ENCODE measurements around the gene CTSD.

The CTSD gene

DNA sequence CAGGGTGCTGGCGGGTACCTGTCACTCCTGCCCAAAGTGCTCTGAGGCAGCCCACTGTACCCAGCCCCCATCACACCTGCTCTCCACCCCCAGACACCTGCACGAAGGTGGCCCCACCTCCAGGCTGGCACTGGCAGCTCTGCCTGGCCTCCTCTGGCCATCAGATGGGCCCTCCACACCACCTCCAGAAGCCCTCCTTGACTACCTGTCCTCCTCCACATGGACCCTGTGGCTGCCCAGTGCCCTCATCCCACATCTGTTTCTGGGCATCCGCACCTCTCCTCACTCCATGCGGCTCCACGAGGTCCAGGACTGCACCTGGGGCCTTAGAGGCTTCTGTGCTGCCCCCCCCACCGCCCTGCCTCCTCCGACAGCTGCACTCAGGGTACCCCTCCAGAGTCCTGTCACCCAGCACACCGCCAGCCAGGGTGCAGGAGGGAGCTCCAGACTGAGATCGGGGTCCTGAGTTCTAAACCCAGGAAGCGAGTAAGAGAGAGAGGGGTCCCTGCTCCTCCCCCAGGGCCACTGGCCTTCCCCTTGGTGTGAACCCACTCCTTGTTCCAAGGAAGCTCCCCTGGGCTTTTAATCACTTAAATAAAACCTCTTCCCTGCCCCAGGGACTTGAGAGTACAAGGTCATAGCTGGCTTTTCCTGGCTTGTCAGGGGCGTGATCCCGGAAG is 1.7 kb downstream of the CTSD start:
- peaks cover 0 to 4% (median 0%) of the 10 kb centered on the region in 3 experiments for H3K27me3 ChIP-seq (ENCODE audit: control insufficient read depth in 3 of 3, insufficient read depth in 3 of 3, low read depth in 1 of 3, low read length in 3 of 3)
- H3K4me3 ChIP-seq (ENCODE audit: low read length in 2 of 2), result peak overlapping the region in 1 of 2 donors; percentile 87
- no peak overlapping the region for H3K14ac ChIP-seq (ENCODE audit: low read length)
- H3K79me1 ChIP-seq (ENCODE audit: low read depth, low read length), result peaks cover 14% of the 10 kb centered on the region
- no peak overlapping the region for H2AFZ ChIP-seq (ENCODE audit: low read length)
- peaks cover 0 to 7% of the 10 kb centered on the region in 2 donors for H3K36me3 ChIP-seq (replicated peaks in 1 of 2; ENCODE audit: control insufficient read depth in 2 of 2, insufficient read depth in 2 of 2, low read length in 2 of 2)
- no peak overlapping the region for H3K4me2 ChIP-seq (ENCODE audit: insufficient read depth, low read length, poor library complexity, severe bottlenecking)
- no peak overlapping the region for H2AK5ac ChIP-seq (ENCODE audit: low read depth, low read length)
- H3K23ac ChIP-seq (ENCODE audit: low read depth, low read length, poor library complexity), result peak overlapping the region; percentile 31
- no peak overlapping the region for H4K8ac ChIP-seq (ENCODE audit: low read depth, low read length)
- H3K9me3 ChIP-seq (replicated peaks in 1 of 2; ENCODE audit: control insufficient read depth in 2 of 2, insufficient read depth in 1 of 2, low read depth in 1 of 2, low read length in 2 of 2), result no peaks in the 10 kb centered on the region
- H3K18ac ChIP-seq (ENCODE audit: low read length), result no peak overlapping the region
- no peak overlapping the region for H2BK120ac ChIP-seq (ENCODE audit: low read depth, low read length)
- no peak overlapping the region for H3K27ac ChIP-seq (replicated peaks; ENCODE audit: low read length)
- peak overlapping the region; percentile 37 for H2BK15ac ChIP-seq (ENCODE audit: low read length)
- WGBS, 2 donors (ENCODE audit: extremely low coverage in 2 of 2, insufficient read length in 2 of 2, insufficient replicate concordance in 1 of 2), result no CpG with 5 or more reads among the region's 12 CpGs
- H3K4ac ChIP-seq (ENCODE audit: low read length), result no peak overlapping the region
- no peak overlapping the region for H2BK12ac ChIP-seq (ENCODE audit: low read length)
- no peak overlapping the region for H3K9ac ChIP-seq (ENCODE audit: low read depth, low read length, poor library complexity)
- H4K91ac ChIP-seq (ENCODE audit: low read depth, low read length, poor library complexity), result no peak overlapping the region
- no peak for DNase-seq (ENCODE audit: low spot score)
- no peak overlapping the region for H2BK5ac ChIP-seq (ENCODE audit: low read length)
- H3K4me1 ChIP-seq (ENCODE audit: control insufficient read depth in 2 of 2, insufficient read depth in 1 of 2, low read depth in 1 of 2, low read length in 2 of 2), result peaks cover 6 to 7% of the 10 kb centered on the region in 2 donors

DNA sequence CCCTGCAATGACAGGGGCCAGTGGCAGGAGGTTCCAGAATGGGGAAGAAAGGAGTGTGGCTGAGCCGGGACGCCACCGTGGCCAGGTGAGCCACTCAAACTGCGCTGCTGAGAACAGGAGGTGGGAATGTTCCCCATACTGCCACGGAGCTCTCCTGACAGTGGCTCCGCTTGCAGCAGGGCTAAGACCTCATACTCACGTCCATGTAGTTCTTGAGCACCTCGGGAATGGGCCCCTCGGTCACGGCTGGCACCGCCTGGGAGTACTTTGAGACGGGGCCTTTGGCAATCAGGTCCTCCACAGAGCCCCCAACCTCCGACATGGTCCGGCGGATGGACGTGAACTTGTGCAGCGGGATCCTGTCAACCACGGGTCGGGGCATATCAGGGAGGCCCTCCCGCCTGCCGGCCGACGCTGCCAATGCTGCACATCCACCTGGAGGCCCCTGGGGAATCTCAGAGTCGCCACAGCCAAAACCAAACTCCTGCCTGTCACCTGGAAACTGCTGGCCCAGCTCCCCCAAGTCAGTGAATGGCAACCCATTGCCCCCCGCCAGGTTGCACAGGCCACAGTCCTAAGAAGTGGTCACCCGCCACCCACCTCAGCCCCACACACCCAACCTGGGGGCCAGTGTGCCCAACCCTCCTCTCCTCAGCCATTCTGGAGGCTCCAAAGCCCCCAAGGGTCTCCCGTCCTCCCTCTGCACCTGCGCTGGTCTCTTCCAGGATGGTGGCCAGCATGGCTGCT is 2.4 kb downstream of the CTSD start:
- H2BK12ac ChIP-seq (ENCODE audit: low read length), result no peak overlapping the region
- H3K18ac ChIP-seq (ENCODE audit: low read length), result no peak overlapping the region
- peaks cover 1 to 7% of the 10 kb centered on the region in 2 donors for H3K36me3 ChIP-seq (replicated peaks in 1 of 2; ENCODE audit: control insufficient read depth in 2 of 2, insufficient read depth in 2 of 2, low read length in 2 of 2)
- H3K23ac ChIP-seq (ENCODE audit: low read depth, low read length, poor library complexity), result no peak overlapping the region
- H3K27me3 ChIP-seq (ENCODE audit: control insufficient read depth in 3 of 3, insufficient read depth in 3 of 3, low read depth in 1 of 3, low read length in 3 of 3), result no peaks in the 10 kb centered on the region
- no peak overlapping the region for H2BK120ac ChIP-seq (ENCODE audit: low read depth, low read length)
- H3K27ac ChIP-seq (replicated peaks; ENCODE audit: low read length), result no peak overlapping the region
- H2BK15ac ChIP-seq (ENCODE audit: low read length), result no peak overlapping the region
- H2AK5ac ChIP-seq (ENCODE audit: low read depth, low read length), result no peak overlapping the region
- H2AFZ ChIP-seq (ENCODE audit: low read length), result no peak overlapping the region
- no peak overlapping the region for H3K4ac ChIP-seq (ENCODE audit: low read length)
- H3K4me2 ChIP-seq (ENCODE audit: insufficient read depth, low read length, poor library complexity, severe bottlenecking), result no peak overlapping the region
- no peak overlapping the region for H4K8ac ChIP-seq (ENCODE audit: low read depth, low read length)
- peaks cover 14% of the 10 kb centered on the region for H3K79me1 ChIP-seq (ENCODE audit: low read depth, low read length)
- DNase-seq (ENCODE audit: low spot score), result no peak
- no peak overlapping the region for H3K14ac ChIP-seq (ENCODE audit: low read length)
- no peak overlapping the region for H3K4me3 ChIP-seq (ENCODE audit: low read length in 2 of 2)
- WGBS, 2 donors (ENCODE audit: extremely low coverage in 2 of 2, insufficient read length in 2 of 2, insufficient replicate concordance in 1 of 2), result no CpG with 5 or more reads among the region's 28 CpGs
- H3K9me3 ChIP-seq (replicated peaks in 1 of 2; ENCODE audit: control insufficient read depth in 2 of 2, insufficient read depth in 1 of 2, low read depth in 1 of 2, low read length in 2 of 2), result no peaks in the 10 kb centered on the region
- H3K4me1 ChIP-seq (ENCODE audit: control insufficient read depth in 2 of 2, insufficient read depth in 1 of 2, low read depth in 1 of 2, low read length in 2 of 2), result peaks cover 6 to 7% of the 10 kb centered on the region in 2 donors
- H2BK5ac ChIP-seq (ENCODE audit: low read length), result no peak overlapping the region
- H4K91ac ChIP-seq (ENCODE audit: low read depth, low read length, poor library complexity), result no peak overlapping the region
- H3K9ac ChIP-seq (ENCODE audit: low read depth, low read length, poor library complexity), result no peak overlapping the region

DNA sequence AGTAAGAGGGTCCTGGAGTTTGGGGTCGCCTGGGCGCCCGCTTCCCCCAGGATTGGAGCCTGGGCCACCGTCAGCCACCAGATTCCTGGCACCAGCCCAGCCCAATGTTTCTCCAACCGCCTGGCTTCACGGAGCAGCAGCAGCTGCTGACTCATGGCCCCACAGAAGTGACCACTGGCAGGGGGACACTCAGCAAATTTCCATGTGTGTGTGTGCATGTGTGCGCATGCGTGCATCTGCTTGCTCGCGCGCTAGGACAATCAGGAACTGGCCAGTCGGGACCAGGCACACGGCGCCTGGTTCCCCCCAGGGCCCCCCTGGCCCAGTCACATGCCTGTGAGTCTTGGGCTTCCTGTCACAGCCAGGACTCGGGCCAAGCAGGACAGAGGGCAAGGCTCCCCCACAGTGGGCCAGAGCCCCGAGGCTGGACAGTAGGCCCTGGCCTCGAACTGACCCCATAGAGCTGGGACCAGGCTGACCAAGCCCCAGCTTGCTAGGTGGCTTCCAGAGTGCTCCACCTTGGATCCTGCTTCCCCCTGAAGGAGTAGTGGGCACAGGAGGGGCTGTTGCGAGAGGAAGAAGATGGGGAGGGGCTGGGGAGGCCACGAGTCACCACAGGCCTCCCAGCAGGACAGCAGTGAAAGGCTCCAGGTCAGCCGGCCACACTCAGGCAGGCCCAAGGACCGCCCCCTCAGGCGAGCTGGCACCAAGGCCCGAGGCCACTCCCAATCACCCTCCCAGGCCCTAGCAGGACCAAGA is 3.2 kb downstream of the CTSD start:
- Histone ChIP-seq H2BK120ac (ENCODE audit: low read depth, low read length) (no peak overlapping the region), H3K4me2 (ENCODE audit: insufficient read depth, low read length, poor library complexity, severe bottlenecking) (no peak overlapping the region), H4K91ac (ENCODE audit: low read depth, low read length, poor library complexity) (no peak overlapping the region), H3K36me3 (replicated peaks in 1 of 2; ENCODE audit: control insufficient read depth in 2 of 2, insufficient read depth in 2 of 2, low read length in 2 of 2) (peaks cover 5 to 10% of the 10 kb centered on the region in 2 donors), H3K14ac (ENCODE audit: low read length) (no peak overlapping the region), H3K9ac (ENCODE audit: low read depth, low read length, poor library complexity) (no peak overlapping the region), H3K18ac (ENCODE audit: low read length) (no peak overlapping the region), H3K23ac (ENCODE audit: low read depth, low read length, poor library complexity) (no peak overlapping the region), H2BK12ac (ENCODE audit: low read length) (no peak overlapping the region), H3K79me1 (ENCODE audit: low read depth, low read length) (peaks cover 14% of the 10 kb centered on the region), H3K9me3 (replicated peaks in 1 of 2; ENCODE audit: control insufficient read depth in 2 of 2, insufficient read depth in 1 of 2, low read depth in 1 of 2, low read length in 2 of 2) (no peaks in the 10 kb centered on the region), H2BK5ac (ENCODE audit: low read length) (peak overlapping the region; percentile 24), H2AK5ac (ENCODE audit: low read depth, low read length) (no peak overlapping the region), H3K4me1 (ENCODE audit: control insufficient read depth in 2 of 2, insufficient read depth in 1 of 2, low read depth in 1 of 2, low read length in 2 of 2) (peaks cover 6 to 7% of the 10 kb centered on the region in 2 donors), H4K8ac (ENCODE audit: low read depth, low read length) (no peak overlapping the region), H3K4ac (ENCODE audit: low read length) (no peak overlapping the region), H2AFZ (ENCODE audit: low read length) (no peak overlapping the region), H3K4me3 (ENCODE audit: low read length in 2 of 2) (peak overlapping the region in 1 of 2 donors; percentile 48), H3K27ac (replicated peaks; ENCODE audit: low read length) (no peak overlapping the region), H2BK15ac (ENCODE audit: low read length) (no peak overlapping the region), H3K27me3 (ENCODE audit: control insufficient read depth in 3 of 3, insufficient read depth in 3 of 3, low read depth in 1 of 3, low read length in 3 of 3) (no peaks in the 10 kb centered on the region)
- WGBS, 2 donors (ENCODE audit: extremely low coverage in 2 of 2, insufficient read length in 2 of 2, insufficient replicate concordance in 1 of 2), result no CpG with 5 or more reads among the region's 23 CpGs
- no peak for DNase-seq (ENCODE audit: low spot score)

DNA sequence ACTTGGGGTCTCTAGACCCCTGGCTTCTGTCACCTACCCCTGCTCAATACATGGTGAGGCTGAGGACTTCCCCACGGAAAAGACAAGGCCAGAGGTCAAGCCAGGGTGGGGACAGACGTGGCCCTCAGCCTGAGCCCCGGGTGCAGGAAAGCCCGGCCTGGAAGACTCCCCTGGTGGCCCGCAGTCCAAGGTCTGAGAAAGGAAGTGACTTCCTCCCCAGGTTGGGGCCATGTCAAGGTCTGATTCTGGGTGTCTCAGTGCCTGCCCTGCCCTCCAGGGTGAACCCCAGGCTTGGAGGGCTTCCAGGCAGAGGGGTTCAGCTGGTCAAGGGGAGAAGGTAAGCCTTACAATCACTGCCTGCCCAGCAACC is 3.9 kb downstream of the CTSD start:
- no peak for DNase-seq (ENCODE audit: low spot score)
- Histone ChIP-seq H3K27ac (replicated peaks; ENCODE audit: low read length) (no peak overlapping the region), H2AFZ (ENCODE audit: low read length) (no peak overlapping the region), H3K9ac (ENCODE audit: low read depth, low read length, poor library complexity) (peak overlapping the region; percentile 9), H3K9me3 (replicated peaks in 1 of 2; ENCODE audit: control insufficient read depth in 2 of 2, insufficient read depth in 1 of 2, low read depth in 1 of 2, low read length in 2 of 2) (no peaks in the 10 kb centered on the region), H3K79me1 (ENCODE audit: low read depth, low read length) (peaks cover 14% of the 10 kb centered on the region), H3K18ac (ENCODE audit: low read length) (no peak overlapping the region), H3K4ac (ENCODE audit: low read length) (no peak overlapping the region), H3K4me2 (ENCODE audit: insufficient read depth, low read length, poor library complexity, severe bottlenecking) (no peak overlapping the region), H3K36me3 (replicated peaks in 1 of 2; ENCODE audit: control insufficient read depth in 2 of 2, insufficient read depth in 2 of 2, low read length in 2 of 2) (peaks cover 11 to 12% of the 10 kb centered on the region in 2 donors), H3K14ac (ENCODE audit: low read length) (no peak overlapping the region), H3K27me3 (ENCODE audit: control insufficient read depth in 3 of 3, insufficient read depth in 3 of 3, low read depth in 1 of 3, low read length in 3 of 3) (no peaks in the 10 kb centered on the region), H2BK5ac (ENCODE audit: low read length) (peak overlapping the region; percentile 24), H3K23ac (ENCODE audit: low read depth, low read length, poor library complexity) (no peak overlapping the region), H3K4me1 (ENCODE audit: control insufficient read depth in 2 of 2, insufficient read depth in 1 of 2, low read depth in 1 of 2, low read length in 2 of 2) (peaks cover 6 to 7% of the 10 kb centered on the region in 2 donors), H2BK15ac (ENCODE audit: low read length) (no peak overlapping the region), H2AK5ac (ENCODE audit: low read depth, low read length) (peak overlapping the region; percentile 56), H3K4me3 (ENCODE audit: low read length in 2 of 2) (no peak overlapping the region), H4K91ac (ENCODE audit: low read depth, low read length, poor library complexity) (no peak overlapping the region), H2BK120ac (ENCODE audit: low read depth, low read length) (no peak overlapping the region), H2BK12ac (ENCODE audit: low read length) (no peak overlapping the region), H4K8ac (ENCODE audit: low read depth, low read length) (no peak overlapping the region)
- no CpG with 5 or more reads among the region's 5 CpGs for WGBS, 2 donors (ENCODE audit: extremely low coverage in 2 of 2, insufficient read length in 2 of 2, insufficient replicate concordance in 1 of 2)
